Osteocyte (in vitro differentiated cells): Measurements from ENCODE around the gene PRUNE1. TPM values are rescaled to one million over a fixed set of nuclear protein-coding genes. Genes with fewer than 3 reads are reported as not detected.
A peak's percentile ranks its signal among the peaks of the same experiment; 100 is the strongest.

Experiments
- DNase-seq: peaks from one replicate; pipeline ENCODE4 v3.0.0; 2021; ENCODE audit warnings: mixed read lengths; ENCODE audit not compliant: unreplicated experiment; ENCODE audit errors: extremely low spot score
- H3K27ac Mint-ChIP-seq: one replicate; pipeline ENCODE4 v1.8.0; 2021; ENCODE audit warnings: mild to moderate bottlenecking, mixed read lengths; ENCODE audit not compliant: unreplicated experiment
- H3K27me3 Mint-ChIP-seq: one replicate; pipeline ENCODE4 v1.8.0; 2021; ENCODE audit warnings: mixed read lengths; ENCODE audit not compliant: unreplicated experiment
- H3K36me3 Mint-ChIP-seq: one replicate; pipeline ENCODE4 v1.8.0; 2021; ENCODE audit warnings: mixed read lengths; ENCODE audit not compliant: unreplicated experiment
- H3K4me1 Mint-ChIP-seq: one replicate; pipeline ENCODE4 v1.8.0; 2021; ENCODE audit warnings: mixed read lengths; ENCODE audit not compliant: unreplicated experiment
- H3K4me3 Mint-ChIP-seq: one replicate; pipeline ENCODE4 v1.8.0; 2021; ENCODE audit warnings: mild to moderate bottlenecking, moderate library complexity, mixed read lengths; ENCODE audit not compliant: unreplicated experiment
- H3K9me3 Mint-ChIP-seq: one replicate; pipeline ENCODE4 v1.8.0; 2021; ENCODE audit warnings: mixed read lengths; ENCODE audit not compliant: unreplicated experiment
- total RNA-seq: library from RNA; stranded (reverse); gene quantifications from 2 replicates; pipeline ENCODE4 v1.2.1, GENCODE V29; 2021
- TF ChIP-seq, protein P1 (sequence below): fragments of 200-600 bp; sonication (generic); IDR thresholded peaks from 2 replicates; pipeline ENCODE4 v1.5.0; 2021; ENCODE audit warnings: antibody characterized with exemption, mild to moderate bottlenecking, moderate library complexity

PRUNE1 gene
- total RNA-seq, 1 donor from 2014 or later = 18.2 TPM

- H3K4me1 Mint-ChIP-seq = peaks cover 64% of the 10 kb centered on the region
- H3K27me3 Mint-ChIP-seq = no peaks in the 10 kb centered on the region
- no peaks in the 10 kb centered on the region for H3K9me3 Mint-ChIP-seq
- H3K27ac Mint-ChIP-seq = peak within 1 kb of the TSS; percentile 99
- H3K36me3 Mint-ChIP-seq = peaks cover 10% of the 10 kb centered on the region
- peak within 1 kb of the TSS; percentile 99 for H3K4me3 Mint-ChIP-seq
- DNase-seq = peak; percentile 88
- TF ChIP-seq, protein P1, sequence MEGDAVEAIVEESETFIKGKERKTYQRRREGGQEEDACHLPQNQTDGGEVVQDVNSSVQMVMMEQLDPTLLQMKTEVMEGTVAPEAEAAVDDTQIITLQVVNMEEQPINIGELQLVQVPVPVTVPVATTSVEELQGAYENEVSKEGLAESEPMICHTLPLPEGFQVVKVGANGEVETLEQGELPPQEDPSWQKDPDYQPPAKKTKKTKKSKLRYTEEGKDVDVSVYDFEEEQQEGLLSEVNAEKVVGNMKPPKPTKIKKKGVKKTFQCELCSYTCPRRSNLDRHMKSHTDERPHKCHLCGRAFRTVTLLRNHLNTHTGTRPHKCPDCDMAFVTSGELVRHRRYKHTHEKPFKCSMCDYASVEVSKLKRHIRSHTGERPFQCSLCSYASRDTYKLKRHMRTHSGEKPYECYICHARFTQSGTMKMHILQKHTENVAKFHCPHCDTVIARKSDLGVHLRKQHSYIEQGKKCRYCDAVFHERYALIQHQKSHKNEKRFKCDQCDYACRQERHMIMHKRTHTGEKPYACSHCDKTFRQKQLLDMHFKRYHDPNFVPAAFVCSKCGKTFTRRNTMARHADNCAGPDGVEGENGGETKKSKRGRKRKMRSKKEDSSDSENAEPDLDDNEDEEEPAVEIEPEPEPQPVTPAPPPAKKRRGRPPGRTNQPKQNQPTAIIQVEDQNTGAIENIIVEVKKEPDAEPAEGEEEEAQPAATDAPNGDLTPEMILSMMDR = peak; percentile 58
Measured at GRCh38 chr1:151006327-151007052, 1.8 kb upstream of the PRUNE1 start, which contains the start of gene MINDY1. Gene MINDY1, minus strand, starts transcription at chr1:151006902. Its CDS starts 4,285 bp downstream, at chr1:151002617.

- peak overlapping the region; percentile 99 for H3K27ac Mint-ChIP-seq
- H3K36me3 Mint-ChIP-seq = no peaks in the 10 kb centered on the region
- no peak for DNase-seq
- H3K9me3 Mint-ChIP-seq = no peaks in the 10 kb centered on the region
- no peaks in the 10 kb centered on the region for H3K27me3 Mint-ChIP-seq
- TF ChIP-seq, protein P1 = no peak
- H3K4me3 Mint-ChIP-seq = peak overlapping the region; percentile 99
- peaks cover 61% of the 10 kb centered on the region for H3K4me1 Mint-ChIP-seq
Measured at GRCh38 chr1:151007853-151008243, 401 bp upstream of the PRUNE1 start.

- TF ChIP-seq, protein P1 = no peak
- H3K9me3 Mint-ChIP-seq = no peaks in the 10 kb centered on the region
- H3K4me3 Mint-ChIP-seq = peak overlapping the region; percentile 99
- peaks cover 56% of the 10 kb centered on the region for H3K4me1 Mint-ChIP-seq
- DNase-seq = no peak
- H3K36me3 Mint-ChIP-seq = no peaks in the 10 kb centered on the region
- H3K27ac Mint-ChIP-seq = peak overlapping the region; percentile 99
- H3K27me3 Mint-ChIP-seq = no peaks in the 10 kb centered on the region
Measured at GRCh38 chr1:151009206-151009587, 948 bp downstream of the PRUNE1 start.

DNA sequence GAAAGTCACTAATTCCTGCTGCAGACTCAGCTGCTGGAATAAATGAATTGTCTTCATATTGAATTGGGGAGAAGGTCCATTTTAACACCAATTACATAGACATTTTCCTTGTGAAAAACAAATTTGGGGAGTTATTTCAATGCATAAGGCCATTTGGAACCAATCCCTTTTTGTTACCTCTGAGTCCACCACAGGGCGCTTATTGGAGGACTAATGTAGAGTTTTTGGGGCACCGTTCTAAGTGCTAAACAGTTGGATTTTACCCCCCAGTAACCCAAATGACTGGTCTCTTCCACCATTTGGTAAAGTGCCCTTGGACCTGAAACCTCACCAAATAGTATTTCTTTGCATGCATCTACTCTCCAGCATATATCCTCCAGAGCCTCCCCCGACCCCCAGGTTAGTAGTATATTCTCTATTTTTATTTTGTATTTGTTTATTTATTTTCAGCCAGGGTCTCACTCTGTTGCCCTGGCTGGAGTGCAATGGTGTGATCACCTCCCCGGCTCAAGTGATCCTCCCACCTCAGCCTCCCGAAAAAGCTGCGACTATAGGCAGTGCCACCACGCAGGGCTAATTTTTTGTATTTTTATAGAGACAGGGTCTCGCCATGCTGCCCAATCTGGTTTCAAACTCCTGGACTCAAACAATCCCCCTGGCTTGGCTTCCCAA is 1.6 kb downstream of the PRUNE1 start:
- Mint-ChIP-seq H3K4me1 (peaks cover 51% of the 10 kb centered on the region), H3K27ac (no peak overlapping the region), H3K27me3 (no peaks in the 10 kb centered on the region), H3K4me3 (peak overlapping the region; percentile 99), H3K36me3 (no peaks in the 10 kb centered on the region), H3K9me3 (no peaks in the 10 kb centered on the region)
- DNase-seq = no peak
- TF ChIP-seq, protein P1 = no peak

DNA sequence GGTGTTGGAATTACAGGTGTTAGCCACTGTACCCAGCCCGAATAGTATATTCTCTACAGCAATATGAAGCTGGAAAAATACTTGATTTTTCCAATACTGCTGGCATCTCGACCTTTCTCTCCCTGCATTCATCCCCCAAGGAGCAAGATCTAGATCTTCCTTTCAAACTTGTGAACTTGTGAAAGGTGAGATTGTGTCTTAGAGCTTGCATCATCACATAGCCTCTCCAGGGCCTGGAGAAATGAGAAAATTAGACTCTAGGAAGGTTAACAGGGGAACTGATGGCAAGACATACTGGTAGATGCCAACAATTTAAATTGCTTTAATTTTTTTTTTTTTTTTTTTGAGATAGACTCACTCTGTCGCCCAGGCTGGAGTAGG is 2.1 kb downstream of the PRUNE1 start:
- Mint-ChIP-seq H3K4me3 (no peak overlapping the region), H3K4me1 (peaks cover 48% of the 10 kb centered on the region), H3K9me3 (no peaks in the 10 kb centered on the region), H3K36me3 (no peaks in the 10 kb centered on the region), H3K27ac (no peak overlapping the region), H3K27me3 (no peaks in the 10 kb centered on the region)
- TF ChIP-seq, protein P1 = no peak
- no peak for DNase-seq
